ENCODE measurements around the gene RRP1B.
"Not testable (repeated sequence)": the region's sequence is repeated elsewhere in the genome, so short reads cannot be mapped to it uniquely, and the experiment has no call there.

Gene RRP1B, protein sequence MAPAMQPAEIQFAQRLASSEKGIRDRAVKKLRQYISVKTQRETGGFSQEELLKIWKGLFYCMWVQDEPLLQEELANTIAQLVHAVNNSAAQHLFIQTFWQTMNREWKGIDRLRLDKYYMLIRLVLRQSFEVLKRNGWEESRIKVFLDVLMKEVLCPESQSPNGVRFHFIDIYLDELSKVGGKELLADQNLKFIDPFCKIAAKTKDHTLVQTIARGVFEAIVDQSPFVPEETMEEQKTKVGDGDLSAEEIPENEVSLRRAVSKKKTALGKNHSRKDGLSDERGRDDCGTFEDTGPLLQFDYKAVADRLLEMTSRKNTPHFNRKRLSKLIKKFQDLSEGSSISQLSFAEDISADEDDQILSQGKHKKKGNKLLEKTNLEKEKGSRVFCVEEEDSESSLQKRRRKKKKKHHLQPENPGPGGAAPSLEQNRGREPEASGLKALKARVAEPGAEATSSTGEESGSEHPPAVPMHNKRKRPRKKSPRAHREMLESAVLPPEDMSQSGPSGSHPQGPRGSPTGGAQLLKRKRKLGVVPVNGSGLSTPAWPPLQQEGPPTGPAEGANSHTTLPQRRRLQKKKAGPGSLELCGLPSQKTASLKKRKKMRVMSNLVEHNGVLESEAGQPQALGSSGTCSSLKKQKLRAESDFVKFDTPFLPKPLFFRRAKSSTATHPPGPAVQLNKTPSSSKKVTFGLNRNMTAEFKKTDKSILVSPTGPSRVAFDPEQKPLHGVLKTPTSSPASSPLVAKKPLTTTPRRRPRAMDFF
- 75.4 to 104 reads per million in 2 donors for total RNA-seq

DNA sequence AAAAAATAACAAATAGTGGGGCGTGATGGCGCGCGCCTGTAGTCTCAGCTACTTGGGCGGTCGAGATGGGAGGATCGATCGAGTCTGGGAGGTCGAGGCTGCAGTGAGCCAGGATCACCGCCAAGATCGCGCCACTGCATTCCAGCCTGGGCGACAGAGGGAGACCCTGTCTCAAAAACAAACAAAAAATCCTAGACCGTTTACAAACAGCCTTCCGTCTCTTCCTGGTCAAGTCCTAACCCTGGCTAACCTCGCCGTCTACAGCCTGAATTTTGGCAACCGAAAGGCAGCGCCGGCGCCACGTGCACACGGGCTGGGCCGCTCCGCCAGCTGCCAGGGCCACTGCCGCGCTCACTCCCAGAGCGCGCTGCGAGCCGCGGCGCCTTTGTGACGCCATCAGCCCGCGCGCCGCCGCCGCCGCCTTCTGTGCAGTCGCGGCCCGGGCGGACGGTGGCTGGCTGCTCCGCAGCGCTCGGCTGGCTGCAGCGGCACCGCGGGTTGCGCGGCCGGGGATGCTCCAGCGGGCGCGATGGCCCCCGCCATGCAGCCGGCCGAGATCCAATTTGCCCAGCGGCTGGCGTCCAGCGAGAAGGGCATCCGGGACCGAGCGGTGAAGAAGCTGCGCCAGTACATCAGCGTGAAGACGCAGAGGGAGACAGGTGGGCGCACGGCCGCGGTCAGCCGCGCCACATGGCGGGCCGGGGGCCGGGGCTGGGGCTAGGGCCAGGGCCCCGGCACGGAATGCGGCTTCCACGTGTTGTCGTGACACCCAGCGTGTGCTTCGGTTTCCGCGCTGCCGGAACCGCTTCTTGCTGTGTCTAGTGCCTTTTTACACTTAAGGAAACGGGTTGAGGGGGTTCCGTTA lies at the start of gene RRP1B, which contains the start of gene HSF2BP:
Gene RRP1B, plus strand, starts transcription at position 425 of the 865 bp plus-strand sequence. Its CDS starts 105 bp downstream, at position 530.
Gene HSF2BP, minus strand, starts transcription at position 353 of the 865 bp plus-strand sequence. CDS start 1,392 bp downstream, outside the sequence.
- DNase-seq: peak; percentile 62 to 93 (median 73)

DNA sequence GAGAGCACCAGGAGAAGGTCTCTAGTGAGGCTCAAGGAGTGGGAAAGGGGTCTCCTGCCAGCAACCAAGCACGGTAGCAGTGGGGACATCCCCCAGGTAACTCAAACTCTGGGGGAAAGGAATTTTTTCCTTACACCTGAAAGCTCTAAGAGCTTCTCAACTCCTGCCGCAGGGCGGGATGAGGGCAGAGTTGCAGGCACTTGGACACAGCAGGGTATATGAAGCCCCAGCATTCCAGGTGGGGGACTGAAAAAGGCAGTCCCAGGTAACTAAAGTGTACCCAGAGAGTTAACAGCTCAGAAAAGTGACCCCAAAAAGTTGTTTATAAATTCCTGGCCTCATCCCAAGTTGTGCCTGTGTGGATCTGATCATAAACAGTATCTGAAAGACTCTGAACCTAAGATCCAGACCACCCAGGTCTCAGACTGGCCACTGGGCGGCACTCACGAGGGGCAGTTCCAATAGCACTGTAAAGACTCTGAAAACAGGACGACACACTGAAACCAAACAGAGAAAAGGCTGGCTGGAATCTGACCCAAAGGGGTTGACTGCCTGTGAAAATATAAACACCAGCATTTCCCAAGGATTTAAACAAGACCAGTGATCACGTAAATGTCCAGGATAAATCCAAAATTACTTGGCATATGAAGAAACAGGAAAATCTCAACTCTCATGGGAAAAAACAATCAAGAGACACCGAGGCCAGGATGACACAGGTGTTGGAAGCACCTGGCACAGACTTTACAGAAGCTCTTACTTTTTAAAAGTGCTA lies 47.6 kb upstream of the RRP1B start:
- no peak for DNase-seq

DNA sequence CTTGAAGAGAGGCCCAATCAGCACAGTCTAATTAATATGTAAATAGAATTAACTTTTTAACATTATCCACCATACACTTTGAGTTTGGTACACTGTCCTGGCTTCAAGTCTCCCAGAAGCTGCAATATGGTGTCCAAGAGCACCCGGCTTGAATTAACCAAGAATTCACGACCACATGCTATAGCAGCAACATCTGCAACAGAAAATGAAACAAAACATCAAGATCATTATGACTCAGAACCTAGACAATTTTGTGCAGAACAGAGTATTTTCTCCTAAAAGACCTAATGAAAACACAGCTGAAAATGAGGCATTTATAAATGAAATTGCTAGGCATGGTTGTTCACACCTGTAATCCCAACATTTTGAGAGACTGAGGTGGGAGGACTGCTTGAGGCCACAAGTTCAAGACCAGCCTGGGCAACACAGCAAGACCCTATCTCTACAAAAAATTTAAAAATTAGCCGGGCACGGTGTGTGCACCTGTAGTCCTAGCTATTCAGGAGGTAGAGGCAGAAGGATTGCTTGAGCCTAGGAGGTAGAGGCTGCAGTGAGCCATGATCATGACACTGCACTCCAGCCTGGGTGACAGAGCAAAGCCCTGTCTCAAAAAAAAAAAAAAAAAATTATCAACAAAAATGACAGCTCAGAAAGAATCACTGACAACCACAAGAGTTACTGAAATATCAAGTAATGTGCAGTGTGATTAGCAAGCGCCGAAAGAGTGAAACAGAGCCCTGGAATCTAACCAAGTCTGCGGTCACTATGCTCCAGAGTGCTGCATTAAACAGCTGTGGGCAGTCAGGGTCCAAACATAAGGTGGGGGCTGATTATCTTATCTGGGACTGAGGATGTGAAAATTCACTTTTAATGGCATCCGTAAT lies 45.4 kb upstream of the RRP1B start:
- peak in 1 of 5 experiments; percentile 76 for DNase-seq

DNA sequence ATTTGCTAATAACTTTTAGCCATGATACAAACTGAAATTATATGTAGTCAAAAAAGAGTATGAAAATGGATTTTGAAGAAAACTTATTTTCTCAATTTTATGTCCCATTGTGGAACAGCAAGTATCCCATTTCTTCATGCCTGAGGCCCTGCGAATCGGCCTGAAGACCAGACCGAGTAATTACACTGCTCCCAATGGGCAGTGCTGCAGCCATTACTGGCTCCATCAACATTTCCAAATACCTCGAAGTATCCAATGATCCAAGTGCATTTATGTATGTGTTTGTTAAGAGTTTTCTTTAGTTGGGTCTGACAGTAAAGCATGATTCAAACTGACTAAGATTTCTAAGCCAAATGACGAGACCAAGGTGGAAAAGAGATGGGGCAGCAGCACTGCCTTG lies 44.5 kb upstream of the RRP1B start:
- no peak for DNase-seq

DNA sequence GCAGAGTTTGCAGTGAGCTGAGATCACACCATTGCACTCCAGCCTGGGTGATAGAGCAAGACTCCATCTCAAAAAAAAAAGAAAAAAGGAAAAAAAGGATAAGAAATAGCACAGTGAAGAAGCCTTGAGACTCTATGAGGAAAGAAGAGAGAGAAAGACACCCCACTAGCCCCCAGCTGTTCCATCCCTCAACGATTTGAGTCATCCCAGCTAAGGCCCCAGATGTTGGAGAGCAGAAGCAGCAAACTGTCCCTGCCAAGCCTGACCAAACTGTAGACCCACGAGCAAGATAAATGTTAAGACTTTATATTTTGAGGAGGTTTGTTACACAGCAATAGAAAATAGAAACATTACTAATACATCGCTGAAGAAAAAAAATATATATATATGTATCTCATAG lies 42.5 kb upstream of the RRP1B start:
- not testable (repeated sequence) for DNase-seq

DNA sequence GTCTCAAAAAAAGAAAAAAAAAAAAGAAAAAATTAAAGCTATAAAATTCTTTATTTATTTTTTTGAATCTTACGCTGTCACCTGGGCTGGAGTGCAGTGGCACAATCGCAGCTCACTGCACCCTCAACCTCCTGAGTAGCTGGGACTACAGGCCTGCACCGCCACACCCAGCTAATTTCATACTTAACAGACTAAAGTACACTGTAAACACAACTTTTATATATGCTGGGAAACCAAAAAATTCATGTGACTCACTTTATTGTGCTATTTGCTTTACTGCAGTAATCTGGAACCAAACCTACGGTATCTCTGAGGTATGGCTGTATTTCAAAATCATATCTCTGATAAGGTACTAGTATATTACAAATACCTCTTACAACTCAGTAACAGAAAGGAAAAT lies 40.4 kb upstream of the RRP1B start:
- DNase-seq: no peak

DNA sequence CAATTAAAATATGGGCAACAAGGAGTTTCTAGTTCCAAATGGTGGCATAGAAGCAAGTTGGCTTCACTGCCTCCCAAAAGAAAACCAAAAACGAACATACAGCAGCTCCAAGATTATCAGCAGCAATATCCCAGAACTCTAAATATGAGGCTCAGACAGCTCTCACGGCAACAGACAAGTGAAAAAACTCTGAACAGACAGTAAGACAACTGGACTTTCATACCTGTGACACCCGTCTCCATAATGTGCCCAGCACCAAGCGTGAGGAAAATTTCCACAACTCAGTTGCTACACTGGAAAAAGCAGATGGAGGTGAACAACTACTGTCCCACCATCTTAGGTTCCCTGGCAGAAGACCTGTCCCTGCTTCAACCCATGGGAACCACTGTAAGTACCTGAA lies 40.0 kb upstream of the RRP1B start:
- DNase-seq: no peak

DNA sequence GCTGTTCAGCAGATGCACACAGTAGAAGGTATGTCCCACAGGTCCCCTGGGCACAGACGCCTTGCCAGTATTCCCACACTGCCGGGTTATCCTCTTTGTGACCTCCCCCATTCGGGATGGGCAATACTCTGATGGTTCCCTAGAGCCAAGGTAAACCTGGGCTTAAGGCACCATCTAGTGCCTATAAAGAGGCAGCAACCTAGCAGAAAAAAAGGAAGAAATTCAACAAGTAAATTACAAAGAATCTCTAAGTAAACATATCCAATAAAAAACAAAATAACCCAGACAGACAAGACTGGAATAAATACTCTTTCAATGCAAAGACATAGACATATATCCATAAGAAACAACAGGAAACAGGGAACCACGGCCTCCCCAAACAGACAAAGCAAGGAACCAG lies 39.5 kb upstream of the RRP1B start:
- no peak for DNase-seq

DNA sequence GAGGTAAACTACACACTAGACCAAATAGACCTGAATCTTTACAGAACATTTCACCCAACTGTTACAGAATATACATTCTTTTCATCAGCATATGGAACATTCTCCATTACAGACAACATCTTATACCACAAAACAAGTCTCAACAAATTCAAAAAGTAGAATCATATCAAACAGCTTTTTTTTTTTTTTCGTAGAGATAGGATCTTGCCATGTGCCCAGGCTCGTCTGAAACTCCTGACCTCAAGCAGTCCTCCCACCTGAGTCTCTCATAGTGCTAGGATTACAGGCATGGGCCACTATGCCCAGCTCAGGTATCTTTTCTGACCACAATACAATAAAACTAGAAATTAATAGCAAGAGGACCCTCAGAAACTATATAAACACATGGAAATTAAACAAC lies 36.6 kb upstream of the RRP1B start:
- no peak for DNase-seq

DNA sequence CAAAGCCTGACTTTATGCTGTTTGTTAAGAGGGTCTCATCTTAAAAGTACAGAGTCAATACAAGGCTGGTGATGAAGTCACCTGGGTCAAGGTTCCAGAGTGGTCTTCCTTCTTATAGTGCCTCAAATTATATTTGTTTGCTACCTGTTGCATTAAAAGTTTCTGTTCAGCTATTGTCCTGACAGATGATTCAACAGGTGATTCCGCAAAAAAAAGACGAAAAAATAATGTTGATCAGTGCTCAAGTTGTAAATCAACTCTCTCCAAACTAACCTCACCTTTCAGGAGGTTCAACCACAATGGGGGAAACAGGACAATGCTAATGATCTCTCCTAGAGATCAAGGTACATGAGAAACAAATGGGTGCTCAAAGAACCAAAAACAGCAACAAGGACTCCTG lies 35.8 kb upstream of the RRP1B start:
- no peak for DNase-seq

DNA sequence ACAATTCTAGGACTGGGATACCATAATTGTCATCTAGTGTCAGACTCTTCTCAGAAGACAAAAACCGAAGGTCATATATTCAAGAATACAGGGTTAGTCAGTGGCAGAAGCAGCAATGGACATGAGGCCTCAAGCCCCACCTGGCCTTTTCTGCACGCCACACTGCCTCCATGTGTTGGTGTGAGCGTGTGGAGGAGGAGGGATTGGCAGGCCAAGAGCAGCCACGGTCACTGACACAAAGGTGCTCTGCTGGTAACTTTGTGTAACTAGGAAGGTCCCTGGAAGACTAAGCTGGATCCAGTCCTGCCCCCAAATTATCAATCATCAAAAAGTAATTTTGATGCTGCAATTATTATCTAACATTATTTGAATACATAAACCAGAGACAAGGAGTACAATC lies 35.0 kb upstream of the RRP1B start:
- DNase-seq: no peak

DNA sequence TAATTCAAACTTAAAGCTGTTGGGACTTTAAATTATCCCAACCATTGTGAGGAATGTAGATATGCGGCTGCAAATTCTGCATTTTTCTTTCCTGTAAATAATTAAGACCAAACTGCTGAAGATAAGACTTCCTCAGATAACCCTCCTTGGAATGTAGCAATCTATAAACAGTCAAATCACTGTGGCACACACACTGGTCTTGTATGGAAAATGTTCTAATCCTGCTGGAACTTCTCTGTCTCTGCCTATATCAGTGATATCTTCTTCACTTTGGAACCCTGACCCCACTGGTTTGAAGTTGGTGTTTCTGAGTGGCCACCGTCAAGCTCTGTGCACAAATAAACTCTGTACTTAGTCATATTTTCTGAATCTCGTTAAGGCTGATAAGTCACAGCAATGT lies 33.0 kb upstream of the RRP1B start:
- no peak for DNase-seq

DNA sequence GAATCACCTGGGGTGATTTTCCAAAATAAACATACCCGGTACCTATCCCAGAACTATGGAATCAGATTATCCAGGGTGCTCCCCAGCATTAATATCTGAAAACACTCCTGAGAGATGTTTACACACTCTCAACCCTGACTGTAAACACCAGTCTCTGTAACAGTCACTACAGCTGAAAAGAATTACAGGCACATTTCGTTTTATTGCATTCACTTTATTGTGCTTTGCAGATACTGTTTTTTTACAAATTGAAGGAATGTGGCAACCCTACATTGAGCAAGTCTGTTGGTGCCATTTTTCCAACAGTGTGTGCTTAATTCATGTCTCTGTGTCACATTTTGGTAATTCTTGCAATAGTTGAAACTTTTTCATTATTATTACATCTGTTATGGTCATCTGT lies 31.8 kb upstream of the RRP1B start:
- no peak for DNase-seq

DNA sequence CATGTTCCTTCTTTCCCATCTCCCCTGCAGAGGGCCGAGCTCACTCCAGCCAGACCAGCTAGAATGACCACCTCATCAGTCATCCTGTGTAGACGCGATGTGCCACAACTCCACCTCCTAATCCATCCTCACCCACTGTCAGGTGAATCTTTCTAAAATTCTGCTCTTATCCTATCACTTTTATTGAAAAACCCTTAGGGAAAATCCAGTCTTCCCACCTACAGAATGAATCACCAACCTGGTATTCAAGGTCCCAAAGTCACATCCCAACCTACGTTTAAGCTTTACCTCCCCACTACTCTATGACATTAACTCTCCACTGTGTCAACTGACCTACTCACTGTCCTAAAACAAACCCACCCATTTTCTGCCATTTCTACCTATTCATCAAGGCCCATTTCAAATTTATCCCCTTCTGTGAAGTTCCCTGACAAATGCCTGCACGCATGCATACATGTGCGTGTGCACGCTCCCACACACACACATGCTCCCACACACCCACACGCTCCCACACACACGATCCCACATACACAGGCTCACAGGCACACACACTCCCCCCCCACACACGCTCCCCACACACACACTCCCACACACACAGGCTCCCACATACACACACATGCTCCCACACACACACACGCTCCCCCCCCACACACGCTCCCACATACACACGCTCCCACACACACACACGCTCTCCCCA lies 27.8 kb upstream of the RRP1B start:
- DNase-seq: no peak

DNA sequence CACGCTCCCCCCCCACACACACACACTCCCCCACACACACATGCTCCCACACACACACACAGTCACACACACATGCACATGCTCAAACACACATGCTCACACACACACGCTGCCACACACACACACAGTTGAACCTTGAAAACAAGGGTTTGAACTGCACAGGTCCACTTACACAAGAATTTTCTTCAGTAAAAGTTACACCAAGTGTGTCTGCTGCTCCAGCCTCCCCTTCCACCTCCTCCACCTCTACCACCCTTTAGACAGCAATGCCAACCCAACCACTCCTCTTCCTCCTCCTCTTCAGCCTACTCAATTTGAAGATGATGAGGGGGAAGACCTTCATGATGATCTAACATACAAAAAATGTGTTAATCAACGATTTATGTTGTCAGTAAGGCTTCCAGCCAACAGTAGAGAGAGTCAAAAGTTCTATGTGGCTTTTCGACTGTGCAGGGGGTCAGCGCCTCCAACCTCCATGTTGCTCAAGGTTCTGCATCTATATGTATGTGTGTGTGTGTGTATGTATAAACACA lies 26.9 kb upstream of the RRP1B start:
- no peak for DNase-seq

DNA sequence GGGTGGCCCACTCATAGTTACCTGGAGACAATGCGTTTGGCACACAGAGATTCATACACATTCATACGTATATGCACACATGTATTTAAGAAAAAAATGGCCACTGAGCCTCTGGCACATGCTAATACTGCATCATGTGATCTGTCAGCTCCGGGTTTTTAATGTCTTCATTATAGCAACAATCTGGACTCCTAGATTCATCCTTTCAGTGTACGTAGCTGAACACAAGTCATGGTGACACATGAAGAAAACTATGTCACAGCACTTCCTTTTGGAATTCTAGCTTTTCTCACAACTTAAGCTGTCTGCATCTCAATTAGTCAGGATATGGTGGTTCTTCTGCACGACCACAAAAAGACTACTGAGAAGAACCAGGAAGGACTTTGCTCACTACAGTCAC lies 24.7 kb upstream of the RRP1B start:
- no peak for DNase-seq

DNA sequence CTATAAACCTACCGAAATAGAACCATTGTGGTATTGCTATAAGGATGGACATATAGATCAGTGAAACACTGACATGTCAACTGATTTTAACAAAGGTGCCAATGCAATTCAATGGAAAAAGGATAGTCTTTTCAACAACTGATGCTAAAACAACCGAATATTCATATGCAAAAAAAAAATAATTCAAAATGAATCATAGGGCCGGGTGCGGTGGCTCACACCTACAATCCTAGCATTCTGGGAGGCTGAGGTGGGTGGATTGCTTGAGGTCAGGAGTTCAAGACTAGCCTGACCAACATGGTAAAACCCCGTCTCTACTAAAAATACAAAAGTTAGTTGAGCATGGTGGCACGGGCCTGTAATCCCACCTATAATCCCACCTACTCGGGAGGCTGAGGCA lies 23.9 kb upstream of the RRP1B start:
- no peak for DNase-seq

DNA sequence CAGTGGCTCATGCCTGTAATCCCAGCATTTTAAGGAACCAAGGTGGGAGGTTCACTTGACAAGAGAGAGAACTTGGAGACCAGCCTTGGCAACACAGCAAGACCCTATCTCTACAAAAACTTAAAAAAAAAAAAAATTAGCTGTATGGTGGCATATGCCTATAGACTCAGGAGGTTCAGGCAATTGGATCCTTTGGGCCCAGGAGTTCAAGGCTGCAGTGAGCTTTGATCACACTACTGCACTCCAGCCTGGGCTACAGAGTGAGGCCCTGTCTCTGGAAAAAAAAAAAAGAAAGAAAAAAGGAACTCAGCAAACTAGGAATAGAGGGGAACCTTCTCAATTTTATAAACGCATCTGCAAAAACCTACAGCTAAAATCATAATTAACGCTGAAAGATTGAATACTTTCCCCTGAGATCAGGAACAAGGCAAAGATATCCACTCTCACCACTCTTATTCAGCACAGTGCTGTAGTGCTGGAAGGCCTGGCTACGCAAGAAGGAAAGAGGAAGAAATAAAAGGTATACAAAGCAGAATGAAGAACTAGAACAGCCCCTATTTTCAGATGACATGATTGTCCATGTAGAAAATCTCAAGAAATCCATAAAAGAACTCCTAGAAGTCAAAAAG lies 21.7 kb upstream of the RRP1B start:
- no peak for DNase-seq

DNA sequence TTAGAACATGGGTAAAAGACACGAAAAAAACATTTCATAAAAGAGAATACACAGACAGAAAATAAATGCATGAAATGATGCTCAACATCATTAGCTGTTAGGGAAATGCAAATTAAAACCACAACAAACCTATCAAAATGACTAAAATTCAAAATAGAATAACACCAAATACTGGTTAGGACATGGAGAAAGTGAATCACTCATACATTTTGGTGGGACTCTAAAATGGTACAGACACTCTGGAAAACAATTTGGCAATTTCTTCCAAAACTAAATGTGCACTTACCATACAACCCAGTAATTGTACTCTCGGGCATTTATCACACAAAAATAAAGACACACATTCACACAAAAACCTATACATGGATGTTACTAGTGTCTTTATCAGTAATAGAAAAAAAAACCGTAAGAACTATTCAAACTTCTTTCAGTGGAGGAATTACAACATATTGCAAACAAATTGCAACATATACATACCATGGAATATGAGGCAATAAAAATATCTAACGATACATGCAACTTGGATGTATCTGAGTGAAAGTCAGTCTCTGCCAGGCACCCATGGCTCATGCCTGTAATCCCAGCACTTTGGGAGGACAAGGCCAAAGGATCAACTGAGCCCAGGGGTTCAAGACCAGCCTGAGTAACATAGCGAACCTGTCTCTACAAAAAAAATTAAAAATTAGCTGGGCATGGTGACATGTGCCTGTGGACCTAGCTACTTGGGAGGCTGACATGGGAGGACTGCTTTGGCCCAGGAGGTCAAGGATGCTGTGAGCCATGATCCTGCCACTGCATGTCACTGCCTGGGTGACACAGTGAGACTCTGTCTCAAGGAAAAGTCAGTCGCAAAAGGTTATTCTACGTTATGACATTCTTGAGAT lies 19.6 kb upstream of the RRP1B start:
- DNase-seq: no peak
